Measurements from ENCODE around the gene ATOX1. TPM values are rescaled to one million over a fixed set of nuclear protein-coding genes. Genes with fewer than 3 reads are reported as not detected.

The ATOX1 gene
- total and polyA plus RNA-seq, 10 of the 15 experiments (the other 5 are each of a cell fraction or from before 2014, with no cell fraction given): 130 to 642 (median 245) TPM

- H3K36me3 ChIP-seq (ENCODE audit: control insufficient read depth in 2 of 2, insufficient read depth in 2 of 2, low read length in 1 of 2): 0 out of 4 replicates have a peak, but pooled peaks cover 0 to 4% of the 10 kb centered on the region in 2 experiments
- no TSS peak for BruUV-seq (replicated peaks)
- peaks cover 3% of the 10 kb centered on the region; the same call in 2 of the 3 replicates for H3K9me3 ChIP-seq (replicated peaks; ENCODE audit: control insufficient read depth, insufficient read depth, low read length)
- intact Hi-C loops (cut with micrococcal nuclease; ENCODE audit: unreplicated experiment): no loop called here
- ChIA-PET POLR2A (no interaction called here), RAD21 (ENCODE audit: unreplicated experiment) (interaction anchor here (1.6 kb wide), 1 partner anchor 11 kb away, joined by 3 read pairs; no protein-coding TSS in a partner anchor), SMC1A (ENCODE audit: uncharacterized antibody, unreplicated experiment) (interaction anchor here (1.3 kb wide), 1 partner anchor 11 kb away, joined by 4 read pairs; no protein-coding TSS in a partner anchor), CTCF (interaction anchor here (13.9 kb wide), 1 partner anchor 12 kb away, joined by 294 read pairs; no protein-coding TSS in a partner anchor)
- no peaks in the 10 kb centered on the region for H3K79me2 ChIP-seq (ENCODE audit: control insufficient read depth, insufficient read depth, low read length)
- H3K4me2 ChIP-seq (ENCODE audit: control insufficient read depth, insufficient read depth): no peak overlapping the region
- no peak overlapping the region for H3K27ac ChIP-seq (ENCODE audit: control insufficient read depth, insufficient read depth)
- no peaks in the 10 kb centered on the region for H3K27me3 ChIP-seq (replicated peaks in 1 of 2; ENCODE audit: control insufficient read depth in 2 of 2, insufficient read depth in 2 of 2, low read length in 1 of 2)
- H3K4me1 ChIP-seq (ENCODE audit: control insufficient read depth, insufficient read depth, low read length): no peaks in the 10 kb centered on the region
- WGBS (ENCODE audit: insufficient coverage, insufficient replicate concordance, low lambda C conversion rate, missing lambda C conversion rate): 99% methylated on average over 9 of the region's 9 CpGs
- no peak for ATAC-seq
- no peak overlapping the region for H3K4me3 ChIP-seq
- FAIRE-seq: no peak
- no peak overlapping the region for H2AFZ ChIP-seq (ENCODE audit: control insufficient read depth, low read depth, low read length)
- no peaks in the 10 kb centered on the region for H4K20me1 ChIP-seq (ENCODE audit: control insufficient read depth, insufficient read depth)
- no peak for DNase-seq (ENCODE audit: low read depth, low spot score)
- in situ Hi-C loops (cut with MboI): no loop called here
- H3K9ac ChIP-seq (ENCODE audit: control insufficient read depth, insufficient read depth, low read length): no peak overlapping the region
- TF ChIP-seq HSF1 (IDR thresholded peaks at IDR 0.05; ENCODE audit: low read depth, low read length) (no peak), RAD51 (IDR thresholded peaks at IDR 0.05) (no peak)
- TF ChIP-seq, protein P1, sequence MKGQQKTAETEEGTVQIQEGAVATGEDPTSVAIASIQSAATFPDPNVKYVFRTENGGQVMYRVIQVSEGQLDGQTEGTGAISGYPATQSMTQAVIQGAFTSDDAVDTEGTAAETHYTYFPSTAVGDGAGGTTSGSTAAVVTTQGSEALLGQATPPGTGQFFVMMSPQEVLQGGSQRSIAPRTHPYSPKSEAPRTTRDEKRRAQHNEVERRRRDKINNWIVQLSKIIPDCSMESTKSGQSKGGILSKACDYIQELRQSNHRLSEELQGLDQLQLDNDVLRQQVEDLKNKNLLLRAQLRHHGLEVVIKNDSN (IDR thresholded peaks at IDR 0.05; ENCODE audit: borderline replicate concordance, extremely low read length, insufficient read depth, low read depth, low read length): no peak
Observed at GRCh38 chr5:151733358-151734063, 24.9 kb downstream of the ATOX1 start.
